ENCODE measurements around the gene EP400. TPM values are rescaled to one million over a fixed set of nuclear protein-coding genes. Genes with fewer than 3 reads are reported as not detected.

EP400 gene
- total RNA-seq, 1 donor from 2014 or later = 43.1 TPM

DNA sequence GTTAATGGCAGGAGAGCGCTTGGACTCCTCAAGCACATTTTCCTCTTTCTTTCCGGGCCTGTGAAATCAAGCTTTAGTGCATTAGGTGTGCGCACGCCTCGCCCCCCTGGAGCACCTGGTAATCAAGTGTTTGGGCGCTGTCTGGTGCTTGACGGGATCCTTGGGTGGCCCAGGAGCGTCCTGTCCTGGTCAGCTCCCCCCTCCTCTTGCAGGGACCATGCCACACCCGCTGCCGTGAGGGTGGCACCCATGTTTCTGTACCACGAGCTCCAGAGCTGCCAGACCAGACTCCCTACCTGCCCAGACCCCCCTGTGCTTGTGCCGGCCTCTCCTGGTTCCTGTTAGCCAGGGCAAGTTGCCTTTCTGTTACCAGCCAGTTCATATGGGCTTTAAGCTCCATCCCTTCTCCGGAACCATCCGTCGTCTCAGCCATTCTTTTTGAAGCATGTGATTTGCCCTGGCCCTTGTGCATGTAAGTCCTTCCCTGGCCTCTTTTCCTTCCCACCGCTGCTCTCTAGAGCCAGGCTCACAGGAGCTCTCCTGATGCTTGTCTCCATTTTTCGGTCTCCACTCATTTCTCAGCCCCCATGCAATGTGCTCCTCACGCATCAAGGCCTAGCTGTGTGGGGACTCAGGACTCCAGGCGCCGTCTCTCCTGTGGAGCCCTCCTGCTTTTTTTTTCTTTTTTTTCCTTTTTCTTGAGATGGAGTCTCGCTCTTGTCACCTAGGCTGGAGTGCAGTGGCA, 66.1 kb downstream of the EP400 start:
- no peak for DNase-seq (ENCODE audit: extremely low read depth, low read depth, low spot score)

DNA sequence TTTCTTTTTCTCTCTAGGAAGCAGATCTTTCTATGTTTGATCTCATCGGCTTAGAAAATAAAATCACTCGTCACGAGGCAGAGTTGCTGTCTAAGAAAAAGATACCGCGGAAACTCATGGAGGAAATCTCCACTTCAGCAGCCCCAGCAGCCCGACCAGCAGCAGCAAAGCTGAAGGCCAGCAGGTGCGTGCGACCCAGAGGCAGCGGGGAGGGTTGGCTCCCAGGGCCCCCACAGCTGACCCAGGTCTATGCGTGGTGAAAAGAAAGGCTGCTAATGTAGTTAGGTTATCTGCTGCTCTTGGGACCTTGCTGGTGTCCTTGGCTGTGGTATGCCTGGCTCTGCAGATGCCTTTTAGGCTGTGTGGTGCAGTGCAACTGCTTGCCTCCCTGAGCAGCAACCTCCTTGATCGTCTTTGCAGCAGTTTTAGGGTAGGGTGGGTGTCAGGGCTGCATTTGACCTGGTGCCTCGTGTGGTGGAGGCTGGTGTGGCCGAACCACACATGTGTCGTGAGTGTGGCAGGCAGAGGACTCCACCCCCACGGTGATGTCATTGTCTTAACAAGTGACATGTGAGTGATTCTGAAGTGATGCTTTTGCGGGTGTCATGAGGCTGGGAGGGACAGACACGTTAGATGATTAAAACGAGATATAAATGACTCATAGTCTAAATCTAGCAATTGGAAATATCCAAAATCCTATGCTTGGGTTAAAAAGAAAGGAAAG, 68.6 kb downstream of the EP400 start:
- DNase-seq (ENCODE audit: extremely low read depth, low read depth, low spot score) = no peak

- no peak for DNase-seq (ENCODE audit: extremely low read depth, low read depth, low spot score)
Measured at GRCh38 chr12:132019891-132020290, 70.1 kb downstream of the EP400 start.

GRCh38 chr12:132020292-132020691, 70.5 kb downstream of the EP400 start:
- no peak for DNase-seq (ENCODE audit: extremely low read depth, low read depth, low spot score)

GRCh38 chr12:132021031-132021871, 71.5 kb downstream of the EP400 start:
- no peak for DNase-seq (ENCODE audit: extremely low read depth, low read depth, low spot score)

GRCh38 chr12:132021965-132022364, 72.2 kb downstream of the EP400 start:
- DNase-seq (ENCODE audit: extremely low read depth, low read depth, low spot score) = no peak

DNA sequence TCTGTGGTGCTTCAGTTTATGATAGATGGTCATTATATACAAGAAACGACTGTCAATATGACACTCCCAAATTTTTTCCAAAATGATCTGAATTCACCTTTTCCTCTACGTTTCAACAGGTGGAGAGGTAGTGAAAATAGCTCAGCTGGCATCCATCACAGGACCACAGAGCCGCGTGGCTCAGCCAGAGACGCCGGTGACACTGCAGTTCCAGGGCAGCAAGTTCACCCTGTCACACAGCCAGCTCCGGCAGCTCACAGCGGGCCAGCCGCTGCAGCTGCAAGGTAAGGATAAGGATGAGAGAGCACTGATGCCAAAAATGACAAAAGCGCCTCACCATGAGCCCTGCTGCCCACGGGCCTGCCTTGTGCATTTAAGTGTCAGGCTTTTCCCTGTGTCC, 73.9 kb downstream of the EP400 start:
- no peak for DNase-seq (ENCODE audit: extremely low read depth, low read depth, low spot score)

DNA sequence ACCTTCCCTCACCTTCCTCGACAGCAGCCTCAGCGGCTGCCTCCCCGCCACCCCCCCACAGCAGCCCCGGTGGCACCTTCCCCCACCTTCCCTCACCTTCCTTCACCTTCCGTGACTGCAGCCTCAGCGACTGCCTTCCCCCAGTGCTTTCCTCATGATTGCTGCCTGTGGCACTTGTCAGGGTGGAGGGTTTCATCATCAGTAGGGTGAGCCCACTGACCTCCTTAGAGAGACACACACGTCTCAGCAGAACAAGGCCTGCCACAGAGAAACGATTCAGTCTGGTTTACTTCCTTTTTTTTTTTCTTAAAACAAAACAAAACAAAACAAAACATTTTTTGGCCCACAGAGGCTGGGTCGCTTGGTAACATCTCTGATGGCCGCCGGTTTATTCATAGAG, 75.0 kb downstream of the EP400 start:
- DNase-seq (ENCODE audit: extremely low read depth, low read depth, low spot score) = no peak

DNA sequence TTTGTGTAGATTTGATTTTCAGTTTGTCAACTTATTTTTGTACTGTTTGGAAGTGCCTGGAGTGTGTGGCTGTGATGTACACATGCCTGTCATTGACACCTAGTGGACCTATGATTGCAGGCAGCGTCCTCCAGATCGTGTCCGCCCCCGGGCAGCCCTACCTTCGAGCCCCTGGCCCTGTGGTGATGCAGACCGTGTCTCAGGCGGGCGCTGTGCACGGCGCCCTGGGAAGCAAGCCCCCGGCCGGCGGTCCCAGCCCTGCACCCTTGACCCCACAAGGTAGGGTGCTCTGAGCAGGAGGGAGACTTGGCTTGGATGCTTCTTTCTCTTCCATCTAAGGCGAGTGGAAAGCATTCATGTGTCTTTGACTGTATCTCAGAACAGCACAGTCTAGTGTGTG, 75.8 kb downstream of the EP400 start:
- DNase-seq (ENCODE audit: extremely low read depth, low read depth, low spot score) = no peak

DNA sequence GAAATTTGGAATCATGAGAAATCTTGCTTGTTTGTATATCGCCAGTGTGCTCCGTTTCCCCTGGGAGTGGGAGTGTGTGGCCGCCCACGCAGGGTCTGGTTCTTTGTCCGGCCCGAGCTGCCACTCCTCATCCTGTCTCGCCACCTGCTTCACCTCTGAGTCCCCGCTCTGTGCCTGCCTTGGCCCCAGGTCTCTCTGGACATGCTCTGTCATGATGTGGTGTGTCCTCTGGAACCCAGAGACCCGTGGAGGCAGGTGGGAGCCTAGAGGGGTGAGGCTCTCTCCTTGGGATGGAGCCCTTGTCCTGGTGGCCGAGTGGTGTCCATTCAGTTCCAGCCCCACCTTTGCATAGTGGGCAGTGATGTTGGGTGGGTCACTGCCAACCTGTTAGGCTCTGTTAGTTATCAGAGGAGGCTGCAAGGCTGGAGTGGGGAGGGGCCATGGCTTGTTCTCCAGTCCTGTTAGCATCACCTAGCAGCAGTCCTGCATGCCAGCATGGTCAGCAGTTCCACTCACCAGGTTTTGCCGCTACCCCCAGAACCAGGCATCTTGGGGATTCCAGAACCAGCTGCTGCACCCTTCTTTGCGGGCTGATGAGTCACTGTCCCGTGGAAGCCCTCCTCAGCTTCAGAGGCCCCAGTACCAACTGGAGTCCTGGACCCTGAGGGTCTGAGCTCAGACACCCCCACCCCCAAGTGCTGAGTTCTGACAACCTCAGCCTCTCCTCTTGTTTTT, 76.5 kb downstream of the EP400 start:
- no peak for DNase-seq (ENCODE audit: extremely low read depth, low read depth, low spot score)

DNA sequence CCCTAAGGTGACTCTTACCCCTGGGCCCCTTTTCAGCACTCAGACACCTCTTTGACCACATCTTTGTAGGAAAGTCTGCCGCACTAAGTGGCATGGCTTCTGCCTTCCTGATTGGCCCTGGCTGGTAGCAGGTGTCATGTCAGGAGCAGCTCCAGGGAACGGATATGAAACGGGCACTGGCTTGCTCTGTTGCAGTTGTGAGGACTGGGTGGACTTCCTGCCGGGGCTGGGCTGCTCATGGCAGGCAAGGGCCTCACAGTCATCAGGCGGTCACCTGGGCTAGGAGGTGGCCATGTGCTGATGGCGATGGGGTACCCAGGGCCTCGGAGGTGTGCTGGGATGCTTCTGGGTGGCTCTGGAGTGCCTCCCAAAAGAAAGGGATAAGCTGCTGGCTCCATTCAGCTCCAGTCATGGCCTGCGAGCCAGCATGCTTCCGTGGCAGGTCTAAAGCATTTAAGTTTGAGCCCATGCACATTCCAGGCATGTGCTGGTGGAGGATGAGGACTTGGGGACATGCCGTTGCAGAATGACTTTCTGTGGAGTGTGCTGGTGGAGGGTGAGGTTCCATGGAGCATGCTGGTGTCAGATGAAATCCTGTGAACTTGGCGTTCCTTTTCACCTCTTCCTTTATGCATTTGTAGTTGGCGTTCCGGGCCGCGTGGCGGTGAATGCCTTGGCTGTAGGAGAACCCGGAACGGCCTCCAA, 77.2 kb downstream of the EP400 start:
- no peak for DNase-seq (ENCODE audit: extremely low read depth, low read depth, low spot score)

DNA sequence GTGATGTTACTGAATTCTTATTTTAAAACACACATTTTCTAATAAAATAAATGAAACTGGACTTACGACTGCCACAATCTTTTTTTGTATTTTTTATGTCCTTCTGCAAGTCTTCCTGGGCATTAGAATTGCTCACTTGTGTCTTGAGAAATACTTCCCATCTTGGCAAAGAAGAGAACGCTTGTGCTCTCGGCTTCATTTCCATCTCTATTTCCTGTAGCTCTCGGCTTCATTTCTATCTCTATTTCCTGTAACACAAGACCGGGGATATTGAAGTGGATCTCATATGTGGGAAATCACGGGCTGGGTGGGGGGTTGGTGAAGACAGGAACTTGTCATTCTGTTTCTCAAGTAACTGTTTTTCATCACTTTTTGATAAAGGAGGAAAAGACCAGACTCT, 77.9 kb downstream of the EP400 start:
- DNase-seq (ENCODE audit: extremely low read depth, low read depth, low spot score) = no peak

GRCh38 chr12:132028111-132028510, 78.4 kb downstream of the EP400 start:
- no peak for DNase-seq (ENCODE audit: extremely low read depth, low read depth, low spot score)

DNA sequence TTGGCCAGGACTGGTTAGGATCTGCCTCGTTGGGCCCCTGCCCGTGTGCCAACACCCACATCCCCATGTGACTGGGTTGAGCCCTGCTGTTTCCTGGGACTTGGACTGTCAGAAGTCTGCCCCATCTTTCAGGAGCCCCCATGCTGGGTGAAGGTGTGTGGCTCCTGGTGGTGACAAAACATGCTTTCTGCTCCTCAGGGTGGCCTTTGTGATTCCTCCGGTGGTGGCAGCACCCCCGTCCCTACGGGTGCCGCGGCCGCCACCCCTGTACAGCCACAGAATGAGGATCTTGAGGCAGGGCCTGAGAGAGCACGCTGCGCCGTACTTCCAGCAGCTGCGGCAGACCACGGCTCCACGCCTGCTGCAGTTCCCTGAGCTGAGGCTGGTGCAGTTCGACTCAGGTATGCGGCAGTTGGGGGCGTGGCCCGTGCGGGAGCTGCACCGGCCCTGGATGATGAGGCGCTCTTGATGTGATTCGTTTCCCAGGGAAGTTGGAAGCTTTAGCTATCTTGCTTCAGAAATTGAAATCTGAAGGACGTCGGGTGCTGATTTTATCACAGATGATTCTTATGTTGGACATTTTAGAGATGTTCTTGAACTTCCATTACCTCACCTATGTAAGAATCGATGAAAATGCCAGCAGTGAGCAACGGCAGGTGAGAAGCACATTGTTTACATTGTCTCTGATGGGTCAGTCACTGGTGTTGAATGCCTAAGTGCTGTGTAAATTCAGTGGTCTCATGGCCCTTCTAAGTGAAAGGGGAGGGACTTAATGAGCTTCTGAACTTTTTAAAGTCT, 80.0 kb downstream of the EP400 start:
- DNase-seq (ENCODE audit: extremely low read depth, low read depth, low spot score) = no peak

GRCh38 chr12:132030367-132031038, 80.8 kb downstream of the EP400 start:
- peak; percentile 54 for DNase-seq (ENCODE audit: extremely low read depth, low read depth, low spot score)

DNA sequence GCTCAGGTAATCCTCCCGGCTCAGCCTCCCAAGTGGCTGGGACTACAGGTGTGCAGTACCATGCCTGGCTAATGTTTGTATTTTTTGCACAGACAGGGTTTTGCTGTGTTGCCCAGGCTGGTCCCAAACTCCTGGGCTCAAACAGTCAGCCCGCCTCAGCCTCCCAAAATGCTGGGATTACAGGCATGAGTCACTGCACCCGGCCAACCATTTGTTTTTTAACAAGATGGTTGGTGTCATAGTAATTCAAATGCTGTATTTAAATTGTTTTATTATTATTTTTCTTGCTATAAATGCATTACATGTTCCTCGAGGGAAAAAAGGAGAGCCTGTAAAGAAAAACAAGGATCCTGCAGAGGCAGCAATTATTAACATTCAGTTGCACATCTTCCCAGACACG, 83.9 kb downstream of the EP400 start:
- no peak for DNase-seq (ENCODE audit: extremely low read depth, low read depth, low spot score)

DNA sequence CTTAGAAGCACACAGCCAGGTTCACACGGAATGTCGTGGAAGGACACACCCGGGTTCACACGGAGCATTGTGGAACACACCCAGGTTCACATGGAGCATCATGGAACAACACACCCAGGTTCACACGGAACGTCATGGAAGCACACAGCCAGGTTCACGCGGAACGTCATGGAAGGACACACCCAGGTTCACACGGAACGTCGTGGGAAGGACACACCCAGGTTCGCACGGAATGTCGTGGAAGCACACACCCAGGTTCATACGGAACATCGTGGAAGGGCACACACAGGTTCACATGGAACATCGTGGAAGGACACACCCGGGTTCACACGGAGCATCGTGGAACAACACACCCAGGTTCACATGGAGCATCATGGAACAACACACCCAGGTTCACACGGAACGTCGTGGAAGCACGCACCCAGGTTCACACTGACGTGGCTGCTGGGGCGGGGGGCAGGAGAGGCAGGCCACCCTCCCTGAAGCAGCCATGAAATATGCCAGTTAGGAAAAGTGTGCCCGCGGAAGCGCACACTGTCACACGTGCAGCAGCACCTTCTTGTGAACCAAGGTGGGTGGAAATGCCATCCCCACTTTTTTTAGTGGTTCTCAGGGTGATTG, 86.4 kb downstream of the EP400 start:
- DNase-seq (ENCODE audit: extremely low read depth, low read depth, low spot score) = no peak

- DNase-seq (ENCODE audit: extremely low read depth, low read depth, low spot score) = no peak
Measured at GRCh38 chr12:132040906-132041606, 91.3 kb downstream of the EP400 start.

Measured in glomerular endothelial cell (primary cell).